ENCODE results near the gene TPST2.
A peak's percentile ranks its signal among the peaks of the same experiment; 100 is the strongest.

TPST2 gene

GRCh38 chr22:26579331-26579886 lies 10.5 kb downstream of the TPST2 start:
- no peak for DNase-seq

GRCh38 chr22:26577081-26577480 lies 12.9 kb downstream of the TPST2 start:
- no peak for DNase-seq

- DNase-seq: no peak
Measured at GRCh38 chr22:26576026-26576680, 13.8 kb downstream of the TPST2 start.

GRCh38 chr22:26574001-26574723 lies 15.8 kb downstream of the TPST2 start:
- DNase-seq: no peak

- DNase-seq: no peak
Measured at GRCh38 chr22:26573026-26573662, 16.8 kb downstream of the TPST2 start.

- DNase-seq: no peak
Measured at GRCh38 chr22:26570864-26571525, 18.9 kb downstream of the TPST2 start.

- DNase-seq: no peak
Measured at GRCh38 chr22:26570115-26570514, 19.8 kb downstream of the TPST2 start.

- DNase-seq: peak; percentile 6
Measured at GRCh38 chr22:26568207-26568706, 21.7 kb downstream of the TPST2 start.

- no peak for DNase-seq
Measured at GRCh38 chr22:26567610-26568009, 22.3 kb downstream of the TPST2 start.

- no peak for DNase-seq
Measured at GRCh38 chr22:26566994-26567393, 22.9 kb downstream of the TPST2 start.

GRCh38 chr22:26565889-26566288 lies 24.0 kb downstream of the TPST2 start:
- no peak for DNase-seq

GRCh38 chr22:26565181-26565580 lies 24.8 kb downstream of the TPST2 start:
- no peak for DNase-seq

GRCh38 chr22:26564672-26565071 lies 25.3 kb downstream of the TPST2 start:
- DNase-seq: no peak

- DNase-seq: no peak
Measured at GRCh38 chr22:26564181-26564580, 25.8 kb downstream of the TPST2 start.

- DNase-seq: no peak
Measured at GRCh38 chr22:26563022-26563421, 26.9 kb downstream of the TPST2 start.

- no peak for DNase-seq
Measured at GRCh38 chr22:26561756-26562417, 28.0 kb downstream of the TPST2 start.

- no peak for DNase-seq
Measured at GRCh38 chr22:26559961-26560575, 29.9 kb downstream of the TPST2 start.

- DNase-seq: peak; percentile 25
Measured at GRCh38 chr22:26558248-26558895, 31.6 kb downstream of the TPST2 start.

GRCh38 chr22:26556904-26557303 lies 33.0 kb downstream of the TPST2 start:
- DNase-seq: no peak

- no peak for DNase-seq
Measured at GRCh38 chr22:26555478-26555877, 34.5 kb downstream of the TPST2 start.

GRCh38 chr22:26554956-26555355 lies 35.0 kb downstream of the TPST2 start:
- DNase-seq: no peak
